Skeletal muscle cell (primary cell): ENCODE results near the gene AP5S1.

ENCODE experiments used
- DNase-seq: peaks from one replicate; pipeline ENCODE4 v3.0.0-alpha.2; 2010; ENCODE audit warnings: low read depth
- H3K4me3 ChIP-seq: 2 replicates; pipeline ENCODE4 v1.5.1; 2011; ENCODE audit warnings: low read depth, mild to moderate bottlenecking, control low read depth, low read length, moderate library complexity

Gene AP5S1

DNA sequence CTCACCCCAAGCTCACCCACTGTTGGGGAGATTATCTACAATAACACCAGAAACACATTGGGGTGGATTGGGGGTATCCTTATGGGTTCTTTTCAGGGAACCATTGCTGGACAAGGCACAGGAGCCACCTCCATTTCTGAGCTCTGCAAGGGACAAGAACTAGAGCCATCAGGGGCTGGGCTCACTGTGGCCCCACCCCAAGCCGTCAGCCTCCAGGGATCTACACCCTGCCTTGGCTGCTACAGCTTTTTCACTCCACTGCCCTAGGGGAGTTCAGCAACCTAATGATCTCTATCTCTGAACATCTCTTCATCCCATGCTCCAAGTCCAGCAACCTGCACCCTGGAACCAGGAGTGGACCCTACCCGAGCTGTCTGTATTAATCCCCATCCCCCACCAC, 47.5 kb downstream of the AP5S1 start:
- no peak for DNase-seq

DNA sequence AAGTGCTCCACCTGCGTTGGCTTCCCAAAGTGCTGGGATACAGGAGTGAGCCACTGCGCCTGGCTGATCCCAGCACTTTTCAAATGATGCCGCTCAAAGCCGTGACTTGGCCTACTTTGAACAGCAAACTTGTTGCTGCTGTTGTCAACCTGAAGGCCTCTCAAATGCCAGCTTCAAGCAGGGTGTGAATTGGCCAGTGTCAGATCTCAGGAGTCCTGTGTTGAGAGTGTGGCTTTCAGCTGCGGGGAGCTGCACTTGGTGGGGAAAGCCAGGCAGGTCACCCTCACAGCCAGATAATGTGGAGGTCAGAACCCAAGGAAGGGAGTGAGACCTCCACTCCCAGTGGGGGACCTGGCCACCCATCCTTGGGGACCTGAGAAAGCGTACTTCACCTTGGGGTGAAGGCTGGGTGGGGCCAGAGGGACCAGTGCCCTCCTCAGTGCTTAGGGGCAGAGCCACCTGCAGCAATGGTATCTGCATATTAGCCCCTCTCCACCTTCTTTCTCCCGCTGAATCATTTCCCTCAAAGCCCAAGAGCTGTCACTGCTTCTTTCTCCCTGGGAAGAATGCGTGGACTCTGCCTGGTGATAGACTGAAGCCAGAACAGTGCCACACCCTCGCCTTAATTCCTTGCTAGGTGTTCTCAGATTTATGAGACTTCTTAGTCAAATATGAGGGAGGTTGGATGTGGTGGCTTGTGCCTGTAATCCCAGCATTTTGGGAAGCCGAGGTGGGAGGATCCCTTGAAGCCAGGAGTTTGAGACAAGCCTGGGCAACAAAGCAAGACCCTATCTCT, 49.7 kb downstream of the AP5S1 start:
- H3K4me3 ChIP-seq = no peak overlapping the region
- no peak for DNase-seq

More for the DNA sequence above, 47.5 kb downstream of the AP5S1 start:
- H3K4me3 ChIP-seq = no peak overlapping the region

DNA sequence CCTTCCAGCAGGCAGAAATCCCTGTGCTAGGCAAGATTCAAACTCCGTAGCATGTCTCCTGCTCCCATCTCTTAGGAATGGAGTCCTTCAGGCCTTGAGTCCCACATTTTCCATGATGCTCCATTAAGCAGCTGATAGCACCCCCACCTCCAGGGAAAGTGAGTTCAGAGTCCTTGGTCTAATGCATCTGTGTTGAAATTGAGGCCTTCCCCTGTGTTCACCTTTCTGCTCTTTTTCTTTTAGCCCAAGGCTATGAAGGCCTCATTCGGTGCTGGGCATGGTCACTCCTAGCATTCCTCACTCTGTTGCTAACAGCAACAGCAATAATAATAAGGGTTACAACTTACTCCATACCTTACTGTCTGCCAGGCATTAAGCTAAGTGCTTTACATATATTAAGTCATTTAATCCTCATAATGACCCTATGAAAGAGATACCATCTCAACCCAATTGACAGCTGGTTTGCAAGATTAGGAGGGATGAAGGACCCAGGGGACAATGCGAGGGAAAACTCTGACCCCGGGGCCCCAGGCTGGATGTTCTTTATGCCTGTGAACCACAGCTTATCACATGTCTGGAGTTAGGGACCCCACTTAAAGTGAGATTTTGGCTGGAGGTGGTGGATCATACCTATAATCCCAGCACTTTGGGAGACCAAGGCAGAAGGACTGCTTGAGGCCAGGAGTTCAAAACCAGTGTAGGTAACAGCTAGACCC, 51.4 kb downstream of the AP5S1 start:
- no peak overlapping the region for H3K4me3 ChIP-seq
- no peak for DNase-seq

DNA sequence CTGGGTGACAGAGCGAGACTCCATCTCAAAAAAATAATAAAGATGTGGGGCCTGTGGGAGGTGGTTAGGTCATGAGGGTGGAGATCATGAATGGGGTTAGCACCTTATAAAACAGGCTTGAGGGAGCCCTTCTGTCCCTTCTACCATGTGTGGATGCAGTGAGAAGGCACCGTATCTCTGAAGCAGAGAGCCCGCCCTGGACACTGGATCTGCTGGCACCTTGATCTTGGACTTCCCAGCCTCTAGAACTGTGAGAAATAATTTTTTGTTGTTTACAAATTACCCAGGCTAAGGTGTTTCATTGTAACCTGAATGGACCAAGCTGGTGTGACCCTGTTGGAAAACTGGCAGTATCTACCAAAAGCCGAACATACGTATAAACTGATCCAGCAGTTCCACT, 53.2 kb downstream of the AP5S1 start:
- DNase-seq = no peak
- no peak overlapping the region for H3K4me3 ChIP-seq

DNA sequence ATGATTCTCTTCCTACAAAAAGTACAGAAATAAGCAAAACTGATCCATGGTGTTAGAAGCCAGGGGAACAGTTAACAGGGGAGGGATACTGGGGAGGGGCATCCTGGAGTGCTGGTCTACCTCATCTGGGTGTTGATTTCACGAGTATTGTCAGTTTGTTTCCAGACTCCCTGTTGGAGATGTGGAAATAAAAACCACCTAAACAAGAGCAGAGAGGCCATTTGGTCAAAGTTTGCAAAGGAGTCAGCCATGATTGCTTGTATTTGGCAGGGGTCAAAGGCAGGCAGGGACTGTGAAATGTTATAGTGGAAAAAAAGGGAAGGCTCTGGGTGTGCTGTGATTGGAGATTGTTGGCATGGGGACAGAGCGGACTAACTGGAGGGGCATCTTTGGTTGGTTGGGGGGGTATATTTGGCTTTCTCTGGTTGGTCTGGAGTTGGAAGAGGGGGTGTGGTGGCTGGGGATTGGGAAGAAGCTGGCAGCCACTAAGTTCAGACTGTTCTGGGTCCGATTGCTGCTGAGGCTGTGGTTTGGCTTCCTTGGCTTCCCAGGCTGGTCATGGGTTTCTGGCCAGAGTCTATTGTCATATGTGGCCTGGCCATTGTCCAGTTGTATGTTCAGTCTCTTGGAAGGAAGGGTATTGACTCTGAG, 54.0 kb downstream of the AP5S1 start:
- no peak overlapping the region for H3K4me3 ChIP-seq
- DNase-seq = no peak

DNA sequence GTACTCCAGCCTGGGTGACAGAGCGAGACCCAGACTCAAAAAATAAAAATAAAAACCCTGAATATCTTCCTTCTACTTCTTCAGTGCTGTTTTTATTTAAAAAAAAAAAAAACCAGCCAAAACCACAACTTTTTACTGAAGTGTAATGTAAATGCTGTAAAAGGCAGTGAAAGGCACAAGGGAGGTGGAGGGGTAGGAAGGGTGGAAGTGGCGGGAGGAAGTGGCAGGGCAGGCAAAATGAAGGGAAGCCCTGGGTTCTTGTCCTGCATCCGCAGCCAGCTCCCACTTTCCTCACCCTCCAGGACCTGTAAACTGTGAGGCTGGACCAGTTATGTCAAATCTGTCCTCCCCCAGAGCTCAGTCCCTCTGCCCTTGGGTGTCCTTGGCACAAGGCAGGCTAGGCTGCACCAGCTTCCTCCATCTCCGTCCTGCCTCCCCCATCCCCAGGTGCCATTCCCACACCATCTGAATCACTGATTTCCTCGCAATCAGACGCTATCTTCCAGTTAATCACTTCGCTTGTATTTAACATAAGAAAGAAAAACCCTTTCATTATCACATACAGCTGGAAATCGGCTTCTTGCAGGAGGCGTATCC, 55.1 kb downstream of the AP5S1 start:
- H3K4me3 ChIP-seq = no peak overlapping the region
- DNase-seq = no peak

DNA sequence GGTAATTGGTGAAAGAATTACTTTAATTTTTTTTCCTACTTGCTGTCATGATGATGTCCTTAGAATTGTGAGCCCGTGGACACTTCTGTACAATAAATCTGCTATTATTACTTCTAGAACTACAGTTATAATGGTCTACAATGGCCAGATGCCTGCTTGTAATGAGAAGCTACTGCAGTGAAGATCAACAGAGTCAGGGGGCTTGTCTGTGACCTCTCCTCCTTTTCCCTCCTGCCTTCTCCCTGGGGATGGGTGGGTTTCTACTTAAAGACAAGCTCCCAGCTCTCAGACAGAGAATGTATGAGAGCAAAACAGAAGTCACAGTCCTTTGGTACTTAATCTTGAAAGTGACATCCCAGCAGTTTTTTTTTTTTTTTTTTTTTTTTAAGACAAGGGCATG, 55.7 kb downstream of the AP5S1 start:
- no peak for DNase-seq
- H3K4me3 ChIP-seq = no peak overlapping the region

DNA sequence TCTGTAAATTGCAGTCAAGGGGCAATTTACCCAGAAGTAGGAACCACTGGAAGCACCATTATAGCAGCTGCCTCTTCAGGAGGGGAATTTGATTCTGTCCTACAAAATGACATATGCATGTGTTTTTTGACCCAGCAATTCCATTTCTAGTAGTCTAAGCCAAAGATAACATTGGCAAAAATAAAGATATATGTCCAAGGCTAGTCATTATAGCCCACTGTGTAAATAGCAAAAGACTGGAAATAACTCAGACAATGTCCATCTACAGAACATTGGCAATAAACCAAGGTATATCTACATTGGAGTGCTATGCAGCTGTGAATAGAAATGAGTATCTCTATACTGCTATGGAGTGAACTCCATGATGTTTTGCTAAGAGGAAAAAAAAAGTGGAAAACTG, 56.3 kb downstream of the AP5S1 start:
- no peak for DNase-seq
- H3K4me3 ChIP-seq = no peak overlapping the region
